Measurements from ENCODE around the gene GBA2. TPM values are rescaled to one million over a fixed set of nuclear protein-coding genes. Genes with fewer than 3 reads are reported as not detected.
A peak's percentile ranks its signal among the peaks of the same experiment; 100 is the strongest.

GBA2 gene
- total and polyA plus RNA-seq, 5 donors from 2014 or later: 18.7 to 47.9 (median 23.0) TPM

GRCh38 chr9:35723426-35723825 is 25.6 kb downstream of the GBA2 start:
- Mint-ChIP-seq H3K36me3 (peaks cover 56% of the 10 kb centered on the region), H3K27ac (peak overlapping the region in 1 of 3 donors; percentile 20), H3K9me3 (no peaks in the 10 kb centered on the region)

GRCh38 chr9:35719546-35719945 is 29.5 kb downstream of the GBA2 start:
- H3K9me3 Mint-ChIP-seq: no peaks in the 10 kb centered on the region
- DNase-seq: no peak
- no peak overlapping the region for H3K4me3 Mint-ChIP-seq
- no peak overlapping the region for H3K4me3 ChIP-seq (ENCODE audit: low read depth, low read length)
- peaks cover 60% of the 10 kb centered on the region for H3K36me3 Mint-ChIP-seq
- no peak for ATAC-seq (ENCODE audit: low read depth in 2 of 2)
- no peaks in the 10 kb centered on the region for H3K27me3 Mint-ChIP-seq
- peak overlapping the region in 1 of 3 donors; percentile 33 for H3K27ac Mint-ChIP-seq
- H3K4me1 Mint-ChIP-seq: peaks cover 0 to 7% (median 5%) of the 10 kb centered on the region in 4 donors
- H3K4me1 ChIP-seq (ENCODE audit: control insufficient read depth, insufficient read depth, low read length, poor library complexity, severe bottlenecking): no peaks in the 10 kb centered on the region
- no peaks in the 10 kb centered on the region for H3K9me3 ChIP-seq (ENCODE audit: control insufficient read depth in 2 of 2, low read length in 2 of 2)
- peaks cover 98% of the 10 kb centered on the region for H3K36me3 ChIP-seq (ENCODE audit: control insufficient read depth, insufficient read depth, low read length)
- no peak overlapping the region for H3K27ac ChIP-seq (ENCODE audit: insufficient read depth, low read length, poor library complexity, severe bottlenecking)
- H3K27me3 ChIP-seq (ENCODE audit: control insufficient read depth, insufficient read depth, low read length): no peaks in the 10 kb centered on the region

More at GRCh38 chr9:35723426-35723825, 25.6 kb downstream of the GBA2 start:
- peaks cover 0 to 25% (median 9%) of the 10 kb centered on the region in 4 donors for H3K4me1 Mint-ChIP-seq
- H3K27me3 ChIP-seq (ENCODE audit: control insufficient read depth, insufficient read depth, low read length): no peaks in the 10 kb centered on the region
- DNase-seq (no peak), ATAC-seq (ENCODE audit: low read depth in 2 of 2) (no peak)
- no peak overlapping the region for H3K4me3 Mint-ChIP-seq
- no peaks in the 10 kb centered on the region for H3K9me3 ChIP-seq (ENCODE audit: control insufficient read depth in 2 of 2, low read length in 2 of 2)
- peaks cover 17% of the 10 kb centered on the region for H3K4me1 ChIP-seq (ENCODE audit: control insufficient read depth, insufficient read depth, low read length, poor library complexity, severe bottlenecking)
- H3K4me3 ChIP-seq (ENCODE audit: low read depth, low read length): no peak overlapping the region
- H3K36me3 ChIP-seq (ENCODE audit: control insufficient read depth, insufficient read depth, low read length): peaks cover 78% of the 10 kb centered on the region
- no peaks in the 10 kb centered on the region for H3K27me3 Mint-ChIP-seq
- no peak overlapping the region for H3K27ac ChIP-seq (ENCODE audit: insufficient read depth, low read length, poor library complexity, severe bottlenecking)

- H3K27me3 Mint-ChIP-seq: no peaks in the 10 kb centered on the region
- peak; percentile 34 to 65 for ATAC-seq (ENCODE audit: low read depth in 2 of 2)
- no peak overlapping the region for H3K27ac ChIP-seq (ENCODE audit: insufficient read depth, low read length, poor library complexity, severe bottlenecking)
These were observed 30.1 kb downstream of the GBA2 start for GRCh38 chr9:35718721-35719511.

DNA sequence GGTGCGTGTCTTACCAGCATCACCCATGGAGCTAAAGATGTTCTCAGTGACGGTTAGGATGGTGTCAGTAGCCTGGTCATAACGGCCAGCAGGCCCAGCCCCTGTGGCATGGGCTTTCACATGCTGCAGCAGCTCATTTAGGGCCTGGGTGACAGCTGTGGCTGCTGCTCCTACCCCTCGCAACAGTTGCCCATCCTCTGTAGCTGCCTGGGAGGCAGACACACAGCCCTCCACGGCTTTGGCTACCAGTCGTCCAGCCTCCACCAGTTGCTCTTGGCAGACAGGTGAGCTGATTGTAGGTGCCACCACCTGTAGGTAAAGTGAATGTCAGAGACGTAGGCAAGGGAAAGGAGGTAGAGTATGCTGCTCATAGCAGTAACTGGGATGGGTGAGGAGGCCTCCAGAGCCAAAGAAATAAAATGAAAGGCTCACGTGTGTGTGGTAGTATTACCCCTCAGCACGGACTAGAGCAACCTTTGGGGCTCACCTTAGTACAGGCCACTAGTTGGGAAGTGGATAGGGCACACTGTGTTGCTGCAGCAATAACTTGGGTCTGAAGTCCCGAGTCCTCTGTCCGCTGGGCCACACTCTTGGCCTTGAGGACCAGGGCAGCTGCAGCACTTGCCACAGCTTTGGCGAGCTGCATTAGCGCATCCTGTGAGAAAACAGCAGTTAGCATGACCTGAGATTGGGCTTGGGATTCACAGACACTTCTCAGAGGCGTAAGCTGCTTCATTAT is 31.7 kb downstream of the GBA2 start:
- Mint-ChIP-seq H3K27ac (peak overlapping the region in 1 of 3 donors; percentile 77), H3K36me3 (peaks cover 53% of the 10 kb centered on the region), H3K4me3 (no peak overlapping the region), H3K9me3 (no peaks in the 10 kb centered on the region), H3K4me1 (peaks cover 0 to 5% (median 4%) of the 10 kb centered on the region in 4 donors), H3K27me3 (no peaks in the 10 kb centered on the region)
- DNase-seq (no peak), ATAC-seq (ENCODE audit: low read depth in 2 of 2) (no peak)
- H3K27ac ChIP-seq (ENCODE audit: insufficient read depth, low read length, poor library complexity, severe bottlenecking): no peak overlapping the region
- H3K27me3 ChIP-seq (ENCODE audit: control insufficient read depth, insufficient read depth, low read length): no peaks in the 10 kb centered on the region
- no peaks in the 10 kb centered on the region for H3K9me3 ChIP-seq (ENCODE audit: control insufficient read depth in 2 of 2, low read length in 2 of 2)
- no peak overlapping the region for H3K4me3 ChIP-seq (ENCODE audit: low read depth, low read length)
- H3K36me3 ChIP-seq (ENCODE audit: control insufficient read depth, insufficient read depth, low read length): peaks cover 98% of the 10 kb centered on the region
- H3K4me1 ChIP-seq (ENCODE audit: control insufficient read depth, insufficient read depth, low read length, poor library complexity, severe bottlenecking): no peaks in the 10 kb centered on the region

More at GRCh38 chr9:35718721-35719511, 30.1 kb downstream of the GBA2 start:
- H3K4me1 ChIP-seq (ENCODE audit: control insufficient read depth, insufficient read depth, low read length, poor library complexity, severe bottlenecking): no peaks in the 10 kb centered on the region
- peaks cover 0 to 5% (median 4%) of the 10 kb centered on the region in 4 donors for H3K4me1 Mint-ChIP-seq
- H3K4me3 ChIP-seq (ENCODE audit: low read depth, low read length): no peak overlapping the region
- DNase-seq: no peak
- H3K36me3 ChIP-seq (ENCODE audit: control insufficient read depth, insufficient read depth, low read length): peaks cover 98% of the 10 kb centered on the region
- H3K27ac Mint-ChIP-seq: no peak overlapping the region
- H3K9me3 Mint-ChIP-seq: no peaks in the 10 kb centered on the region
- H3K4me3 Mint-ChIP-seq: no peak overlapping the region
- no peaks in the 10 kb centered on the region for H3K27me3 ChIP-seq (ENCODE audit: control insufficient read depth, insufficient read depth, low read length)
- H3K36me3 Mint-ChIP-seq: peaks cover 58% of the 10 kb centered on the region
- no peaks in the 10 kb centered on the region for H3K9me3 ChIP-seq (ENCODE audit: control insufficient read depth in 2 of 2, low read length in 2 of 2)

- Histone ChIP-seq H3K27ac (ENCODE audit: insufficient read depth, low read length, poor library complexity, severe bottlenecking) (no peak overlapping the region), H3K9me3 (ENCODE audit: control insufficient read depth in 2 of 2, low read length in 2 of 2) (no peaks in the 10 kb centered on the region), H3K27me3 (ENCODE audit: control insufficient read depth, insufficient read depth, low read length) (no peaks in the 10 kb centered on the region), H3K4me3 (ENCODE audit: low read depth, low read length) (no peak overlapping the region), H3K4me1 (ENCODE audit: control insufficient read depth, insufficient read depth, low read length, poor library complexity, severe bottlenecking) (no peaks in the 10 kb centered on the region), H3K36me3 (ENCODE audit: control insufficient read depth, insufficient read depth, low read length) (peaks cover 96% of the 10 kb centered on the region)
- H3K36me3 Mint-ChIP-seq: peaks cover 48% of the 10 kb centered on the region
- ATAC-seq (ENCODE audit: low read depth in 2 of 2) (no peak), DNase-seq (no peak)
- H3K9me3 Mint-ChIP-seq: no peaks in the 10 kb centered on the region
- H3K4me3 Mint-ChIP-seq: no peak overlapping the region
- peak overlapping the region in 2 of 3 donors; percentile 42 to 77 for H3K27ac Mint-ChIP-seq
- H3K27me3 Mint-ChIP-seq: no peaks in the 10 kb centered on the region
- peaks cover 0 to 5% (median 2%) of the 10 kb centered on the region in 4 donors for H3K4me1 Mint-ChIP-seq
These were observed 32.8 kb downstream of the GBA2 start for GRCh38 chr9:35716230-35716629.

GRCh38 chr9:35714579-35715252 is 34.3 kb downstream of the GBA2 start:
- Mint-ChIP-seq H3K4me1 (peaks cover 0 to 5% (median 2%) of the 10 kb centered on the region in 4 donors), H3K9me3 (no peaks in the 10 kb centered on the region), H3K4me3 (no peak overlapping the region), H3K36me3 (peaks cover 58% of the 10 kb centered on the region), H3K27ac (no peak overlapping the region), H3K27me3 (no peaks in the 10 kb centered on the region)
- Histone ChIP-seq H3K4me1 (ENCODE audit: control insufficient read depth, insufficient read depth, low read length, poor library complexity, severe bottlenecking) (no peaks in the 10 kb centered on the region), H3K27ac (ENCODE audit: insufficient read depth, low read length, poor library complexity, severe bottlenecking) (no peak overlapping the region), H3K36me3 (ENCODE audit: control insufficient read depth, insufficient read depth, low read length) (peaks cover 94% of the 10 kb centered on the region), H3K9me3 (ENCODE audit: control insufficient read depth in 2 of 2, low read length in 2 of 2) (no peaks in the 10 kb centered on the region), H3K27me3 (ENCODE audit: control insufficient read depth, insufficient read depth, low read length) (no peaks in the 10 kb centered on the region), H3K4me3 (ENCODE audit: low read depth, low read length) (no peak overlapping the region)
- DNase-seq (no peak), ATAC-seq (ENCODE audit: low read depth in 2 of 2) (no peak)

- Mint-ChIP-seq H3K27me3 (no peaks in the 10 kb centered on the region), H3K27ac (no peak overlapping the region), H3K36me3 (peaks cover 56% of the 10 kb centered on the region), H3K4me3 (no peak overlapping the region), H3K4me1 (peaks cover 0 to 5% (median 2%) of the 10 kb centered on the region in 4 donors), H3K9me3 (no peaks in the 10 kb centered on the region)
- ATAC-seq (ENCODE audit: low read depth in 2 of 2): no peak
- no peaks in the 10 kb centered on the region for H3K4me1 ChIP-seq (ENCODE audit: control insufficient read depth, insufficient read depth, low read length, poor library complexity, severe bottlenecking)
- H3K27me3 ChIP-seq (ENCODE audit: control insufficient read depth, insufficient read depth, low read length): no peaks in the 10 kb centered on the region
- no peak for DNase-seq
- H3K4me3 ChIP-seq (ENCODE audit: low read depth, low read length): no peak overlapping the region
- H3K36me3 ChIP-seq (ENCODE audit: control insufficient read depth, insufficient read depth, low read length): peaks cover 91% of the 10 kb centered on the region
- H3K9me3 ChIP-seq (ENCODE audit: control insufficient read depth in 2 of 2, low read length in 2 of 2): no peaks in the 10 kb centered on the region
- no peak overlapping the region for H3K27ac ChIP-seq (ENCODE audit: insufficient read depth, low read length, poor library complexity, severe bottlenecking)
These were observed 34.9 kb downstream of the GBA2 start for GRCh38 chr9:35714123-35714522.

Data from CD4-positive, CD25-positive, alpha-beta regulatory T cell (primary cell).